RWPE2 (cell line): ENCODE results near the gene SCN3A.

Experiments used
- ATAC-seq: fragments of 200-7000 bp; cut with Tn5 transposase; 3 replicates; pipeline ENCODE4 v1.9.1; 2021; ENCODE audit warnings: low read depth
- DNase-seq: peaks from one replicate; pipeline ENCODE4 v3.0.0-alpha.2; 2020; ENCODE audit warnings: low spot score
- H3K27ac ChIP-seq: fragments of 450-650 bp; 2 replicates; pipeline ENCODE4 v1.5.1; 2017; ENCODE audit warnings: mild to moderate bottlenecking; ENCODE audit not compliant: poor library complexity, severe bottlenecking
- H3K27me3 ChIP-seq: fragments of 250-450 bp; sonication (Bioruptor Pico); 2 replicates; pipeline ENCODE4 v1.5.1; 2021; ENCODE audit warnings: mild to moderate bottlenecking, moderate library complexity; ENCODE audit not compliant: insufficient read depth, poor library complexity, severe bottlenecking
- H3K36me3 ChIP-seq: fragments of 250-450 bp; sonication (Bioruptor Pico); 2 replicates; pipeline ENCODE4 v1.5.1; 2020; ENCODE audit warnings: low read depth, mild to moderate bottlenecking, moderate library complexity
- H3K4me1 ChIP-seq: fragments of 250-450 bp; sonication (Bioruptor Pico); 2 replicates; pipeline ENCODE4 v1.5.1; 2021; ENCODE audit warnings: mild to moderate bottlenecking, moderate library complexity; ENCODE audit not compliant: insufficient read depth, poor library complexity, severe bottlenecking
- H3K4me3 ChIP-seq: fragments of 250-450 bp; sonication (Bioruptor Pico); 2 replicates; pipeline ENCODE4 v1.5.1; 2021; ENCODE audit warnings: mild to moderate bottlenecking, moderate library complexity; ENCODE audit not compliant: severe bottlenecking
- H3K9me3 ChIP-seq: fragments of 250-450 bp; sonication (Bioruptor Pico); 2 replicates; pipeline ENCODE4 v1.5.1; 2021; ENCODE audit warnings: mild to moderate bottlenecking, moderate library complexity; ENCODE audit not compliant: severe bottlenecking
- CTCF ChIP-seq: fragments of 450-650 bp; IDR thresholded peaks from one replicate; pipeline ENCODE4 v1.5.1; 2017; ENCODE audit warnings: mild to moderate bottlenecking, moderate library complexity; ENCODE audit not compliant: poor library complexity, severe bottlenecking

Gene SCN3A

GRCh38 chr2:165122521-165122920, 81.3 kb downstream of the SCN3A start:
- ATAC-seq (peak; percentile 66; the same call in 2 of the 3 replicates), DNase-seq (no peak)
- no peak for TF ChIP-seq CTCF

GRCh38 chr2:165120740-165121467, 82.9 kb downstream of the SCN3A start:
- TF ChIP-seq CTCF = no peak
- H3K36me3 ChIP-seq = no peaks in the 10 kb centered on the region
- ATAC-seq = no peak
- no peak overlapping the region for H3K4me3 ChIP-seq
- H3K27ac ChIP-seq = no peak overlapping the region
- no peaks in the 10 kb centered on the region for H3K27me3 ChIP-seq
- DNase-seq = no peak
- H3K9me3 ChIP-seq = no peaks in the 10 kb centered on the region
- no peaks in the 10 kb centered on the region for H3K4me1 ChIP-seq

More at GRCh38 chr2:165122521-165122920, 81.3 kb downstream of the SCN3A start:
- no peak overlapping the region for H3K4me3 ChIP-seq
- H3K4me1 ChIP-seq = no peaks in the 10 kb centered on the region
- H3K27me3 ChIP-seq = no peaks in the 10 kb centered on the region
- H3K36me3 ChIP-seq = no peaks in the 10 kb centered on the region
- H3K27ac ChIP-seq = no peak overlapping the region
- no peaks in the 10 kb centered on the region for H3K9me3 ChIP-seq

- ATAC-seq = no peak
- Histone ChIP-seq H3K9me3 (no peaks in the 10 kb centered on the region), H3K27ac (no peak overlapping the region), H3K4me3 (no peak overlapping the region), H3K36me3 (no peaks in the 10 kb centered on the region), H3K27me3 (peaks cover 3% of the 10 kb centered on the region), H3K4me1 (no peaks in the 10 kb centered on the region)
- no peak for TF ChIP-seq CTCF
- DNase-seq = no peak
Measured at GRCh38 chr2:165115258-165115657, 88.6 kb downstream of the SCN3A start.

GRCh38 chr2:165114346-165114939, 89.4 kb downstream of the SCN3A start:
- Histone ChIP-seq H3K4me3 (no peak overlapping the region), H3K27ac (no peak overlapping the region), H3K9me3 (no peaks in the 10 kb centered on the region), H3K27me3 (peaks cover 3% of the 10 kb centered on the region), H3K4me1 (no peaks in the 10 kb centered on the region), H3K36me3 (no peaks in the 10 kb centered on the region)
- no peak for TF ChIP-seq CTCF
- ATAC-seq (peak; percentile 90), DNase-seq (no peak)

- Histone ChIP-seq H3K36me3 (no peaks in the 10 kb centered on the region), H3K27ac (no peak overlapping the region), H3K4me1 (no peaks in the 10 kb centered on the region), H3K27me3 (peaks cover 3% of the 10 kb centered on the region), H3K4me3 (no peak overlapping the region), H3K9me3 (no peaks in the 10 kb centered on the region)
- ATAC-seq = no peak
- DNase-seq = no peak
- no peak for TF ChIP-seq CTCF
Measured at GRCh38 chr2:165113414-165113813, 90.4 kb downstream of the SCN3A start.
